Neural progenitor cell (in vitro differentiated cells): ENCODE measurements around the gene SERPINE2. TPM values are rescaled to one million over a fixed set of nuclear protein-coding genes. Genes with fewer than 3 reads are reported as not detected.

Source experiments
- DNase-seq: peaks from one replicate; pipeline ENCODE4 v3.0.0-alpha.2; 2016; ENCODE audit warnings: low spot score
- H2AFZ ChIP-seq: fragments of 200-600 bp; sonication (generic); replicated peaks from 2 replicates; pipeline ENCODE4 v1.6.1; 2016; ENCODE audit warnings: antibody characterized with exemption
- H3F3A ChIP-seq: fragments of 200-600 bp; sonication (generic); 2 replicates; pipeline ENCODE4 v1.6.1; 2016; ENCODE audit warnings: antibody characterized with exemption, low read depth
- H3K27ac ChIP-seq: fragments of 200-600 bp; sonication (generic); 2 replicates; pipeline ENCODE4 v1.5.1; 2016; ENCODE audit warnings: mild to moderate bottlenecking
- H3K27me3 ChIP-seq: fragments of 200-600 bp; sonication (generic); 2 replicates; pipeline ENCODE4 v1.6.1; 2016; ENCODE audit warnings: mild to moderate bottlenecking, moderate library complexity
- H3K36me3 ChIP-seq: fragments of 200-600 bp; sonication (generic); 2 replicates; pipeline ENCODE4 v1.5.1; 2016
- H3K4me1 ChIP-seq: fragments of 200-600 bp; sonication (generic); 2 replicates; pipeline ENCODE4 v1.6.1; 2016; ENCODE audit warnings: mixed run types
- H3K4me2 ChIP-seq: fragments of 200-600 bp; sonication (generic); 2 replicates; pipeline ENCODE4 v1.6.1; 2016
- H3K4me3 ChIP-seq: fragments of 200-600 bp; sonication (generic); 2 replicates; pipeline ENCODE4 v1.5.1; 2016
- H3K79me2 ChIP-seq: fragments of 200-600 bp; sonication (generic); 2 replicates; pipeline ENCODE4 v1.6.1; 2016; ENCODE audit warnings: low read depth
- H3K9ac ChIP-seq: fragments of 200-600 bp; sonication (generic); 2 replicates; pipeline ENCODE4 v1.6.1; 2016
- H3K9me3 ChIP-seq: fragments of 200-600 bp; sonication (generic); 2 replicates; pipeline ENCODE4 v1.5.1; 2016; ENCODE audit warnings: low read depth
- H4K20me1 ChIP-seq: fragments of 200-600 bp; sonication (generic); 2 replicates; pipeline ENCODE4 v1.6.1; 2016; ENCODE audit warnings: low read depth
- H3K27ac Mint-ChIP-seq: 3 replicates; pipeline ENCODE4 v1.8.0; 2021; ENCODE audit warnings: mixed read lengths
- H3K27me3 Mint-ChIP-seq: 2 replicates; pipeline ENCODE4 v1.8.0; 2022; ENCODE audit warnings: low read depth, mild to moderate bottlenecking, inconsistent platforms, moderate library complexity, mixed read lengths; ENCODE audit not compliant: insufficient read depth
- H3K36me3 Mint-ChIP-seq: 3 replicates; pipeline ENCODE4 v1.8.0; 2021; ENCODE audit warnings: mixed read lengths
- H3K4me1 Mint-ChIP-seq: 3 replicates; pipeline ENCODE4 v1.8.0; 2021; ENCODE audit warnings: mixed read lengths
- H3K4me3 Mint-ChIP-seq: 3 replicates; pipeline ENCODE4 v1.8.0; 2021; ENCODE audit warnings: mild to moderate bottlenecking, moderate library complexity, mixed read lengths
- H3K9me3 Mint-ChIP-seq: 3 replicates; pipeline ENCODE4 v1.8.0; 2020; ENCODE audit warnings: mixed read lengths
- CTCF ChIP-seq: fragments of 200-600 bp; sonication (generic); IDR thresholded peaks from 2 replicates; pipeline ENCODE4 v1.5.1; 2017; ENCODE audit warnings: antibody characterized with exemption, mild to moderate bottlenecking
- EZH2 ChIP-seq: fragments of 200-600 bp; sonication (generic); IDR thresholded peaks from 2 replicates; pipeline ENCODE4 v1.6.1; 2017; ENCODE audit warnings: antibody characterized with exemption, mild to moderate bottlenecking, moderate library complexity
- EZH2phosphoT487 ChIP-seq: fragments of 200-600 bp; sonication (generic); IDR thresholded peaks from 2 replicates; pipeline ENCODE4 v1.6.1; 2017; ENCODE audit warnings: antibody characterized with exemption
- total RNA-seq: library from RNA; depleted of rRNA; stranded (reverse); fragments of >200 nt; gene quantifications from 2 replicates; pipeline ENCODE4 v1.2.3, GENCODE V29; 2015; ENCODE audit warnings: low replicate concordance

SERPINE2 gene
- total RNA-seq, 1 donor from 2014 or later = 28.8 TPM

GRCh38 chr2:223972656-223973102, 66.4 kb downstream of the SERPINE2 start:
- H3K27ac Mint-ChIP-seq = no peak overlapping the region
- no peak overlapping the region for H3K4me3 ChIP-seq

GRCh38 chr2:223971731-223972130, 67.4 kb downstream of the SERPINE2 start:
- peaks cover 23% of the 10 kb centered on the region for H3F3A ChIP-seq
- no peak overlapping the region for H3K27ac Mint-ChIP-seq
- no peaks in the 10 kb centered on the region for H3K79me2 ChIP-seq
- no peaks in the 10 kb centered on the region for H4K20me1 ChIP-seq
- H3K4me3 ChIP-seq = no peak overlapping the region
- no peak overlapping the region for H3K27ac ChIP-seq
- no peak overlapping the region for H2AFZ ChIP-seq
- H3K9ac ChIP-seq = no peak overlapping the region
- H3K27me3 Mint-ChIP-seq = no peaks in the 10 kb centered on the region
- H3K4me1 Mint-ChIP-seq = no peaks in the 10 kb centered on the region
- H3K36me3 ChIP-seq = peaks cover under 1% of the 10 kb centered on the region
- DNase-seq = no peak
- TF ChIP-seq CTCF (no peak), EZH2phosphoT487 (no peak), EZH2 (no peak)
- no peaks in the 10 kb centered on the region for H3K9me3 ChIP-seq
- H3K4me3 Mint-ChIP-seq = no peak overlapping the region
- no peaks in the 10 kb centered on the region for H3K9me3 Mint-ChIP-seq
- no peak overlapping the region for H3K4me2 ChIP-seq
- H3K27me3 ChIP-seq = no peaks in the 10 kb centered on the region
- no peaks in the 10 kb centered on the region for H3K36me3 Mint-ChIP-seq
- H3K4me1 ChIP-seq = no peaks in the 10 kb centered on the region

More at GRCh38 chr2:223972656-223973102, 66.4 kb downstream of the SERPINE2 start:
- DNase-seq = no peak
- H3K9ac ChIP-seq = no peak overlapping the region
- Mint-ChIP-seq H3K9me3 (no peaks in the 10 kb centered on the region), H3K36me3 (no peaks in the 10 kb centered on the region), H3K4me3 (no peak overlapping the region), H3K4me1 (no peaks in the 10 kb centered on the region), H3K27me3 (no peaks in the 10 kb centered on the region)
- H3K4me2 ChIP-seq = no peak overlapping the region
- peaks cover 21% of the 10 kb centered on the region for H3F3A ChIP-seq
- H3K27me3 ChIP-seq = no peaks in the 10 kb centered on the region
- no peak for TF ChIP-seq CTCF
- no peak for TF ChIP-seq EZH2phosphoT487
- no peak for TF ChIP-seq EZH2
- H3K27ac ChIP-seq = no peak overlapping the region
- H4K20me1 ChIP-seq = no peaks in the 10 kb centered on the region
- no peaks in the 10 kb centered on the region for H3K79me2 ChIP-seq
- H3K9me3 ChIP-seq = no peaks in the 10 kb centered on the region
- no peaks in the 10 kb centered on the region for H3K4me1 ChIP-seq
- no peaks in the 10 kb centered on the region for H3K36me3 ChIP-seq
- H2AFZ ChIP-seq = no peak overlapping the region

GRCh38 chr2:223970343-223971128, 68.5 kb downstream of the SERPINE2 start:
- H3K9me3 Mint-ChIP-seq = no peaks in the 10 kb centered on the region
- no peaks in the 10 kb centered on the region for H3K36me3 Mint-ChIP-seq

More at GRCh38 chr2:223970343-223971128, 68.5 kb downstream of the SERPINE2 start:
- no peak overlapping the region for H3K4me2 ChIP-seq
- Mint-ChIP-seq H3K27ac (no peak overlapping the region), H3K27me3 (no peaks in the 10 kb centered on the region), H3K4me1 (no peaks in the 10 kb centered on the region), H3K4me3 (no peak overlapping the region)
- H3K79me2 ChIP-seq = peaks cover under 1% of the 10 kb centered on the region
- DNase-seq = peak; percentile 64
- no peaks in the 10 kb centered on the region for H3K4me1 ChIP-seq
- H3K9ac ChIP-seq = no peak overlapping the region
- H3K9me3 ChIP-seq = no peaks in the 10 kb centered on the region
- H3F3A ChIP-seq = peaks cover 23% of the 10 kb centered on the region
- peaks cover 7% of the 10 kb centered on the region for H3K36me3 ChIP-seq
- no peaks in the 10 kb centered on the region for H3K27me3 ChIP-seq
- H3K4me3 ChIP-seq = no peak overlapping the region
- peak; percentile 97 for TF ChIP-seq CTCF
- no peak for TF ChIP-seq EZH2phosphoT487
- no peaks in the 10 kb centered on the region for H4K20me1 ChIP-seq
- no peak overlapping the region for H3K27ac ChIP-seq
- H2AFZ ChIP-seq = no peak overlapping the region
